ENCODE data around the gene MYADM.

- TF ChIP-seq REST (IDR thresholded peaks at IDR 0.05; ENCODE audit: insufficient read depth in 1 of 2, low read depth in 2 of 2, low read length in 2 of 2) (no peak), POLR2AphosphoS5 (IDR thresholded peaks at IDR 0.05; ENCODE audit: low read depth, low read length) (no peak)
Observed at GRCh38 chr19:53875602-53876325, 8.1 kb downstream of the MYADM start.
